K562 (cell line): Measurements from ENCODE around the gene CD48. TPM values are rescaled to one million over a fixed set of nuclear protein-coding genes. Genes with fewer than 3 reads are reported as not detected.
A peak's percentile ranks its signal among the peaks of the same experiment; 100 is the strongest.

Experiments used
- BCLAF1 ChIP-seq, 2 experiments: fragments of 450-650 bp in 1 of 2; IDR thresholded peaks; 2 replicates each; pipeline ENCODE4 v1.6.1; 2011 to 2017; ENCODE audit warnings: low read depth in 2 of 2, antibody characterized with exemption in 1 of 2, borderline replicate concordance in 1 of 2, low read length in 1 of 2, mild to moderate bottlenecking in 1 of 2, mixed read lengths in 1 of 2; ENCODE audit not compliant: control insufficient read depth in 1 of 2
- CBX3 ChIP-seq, 2 experiments: IDR thresholded peaks; 1 replicate in 1 of 2; 2 replicates in 1 of 2; pipeline ENCODE4 v1.6.1; 2012; ENCODE audit warnings: inconsistent platforms in 2 of 2, low read length in 2 of 2, borderline replicate concordance in 1 of 2, control low read depth in 1 of 2
- DMBX1 ChIP-seq: fragments of 250-450 bp; sonication (Bioruptor Pico); IDR thresholded peaks from 2 replicates; pipeline ENCODE4 v1.8.0; 2022; ENCODE audit warnings: inconsistent platforms, mild to moderate bottlenecking, moderate library complexity, borderline replicate concordance
- ELF4 ChIP-seq: fragments of 450-650 bp; formaldehyde crosslinking; IDR thresholded peaks from 2 replicates; pipeline ENCODE4 v1.4.0; 2022; ENCODE audit warnings: missing genetic modification characterization
- FOSL1 ChIP-seq: fragments of 200-800 bp; sonication (Bioruptor generic); conservative IDR thresholded peaks from 2 replicates; pipeline ENCODE4 v1.6.1; 2016; ENCODE audit warnings: missing genetic modification characterization, missing compliant biosample characterization
- MITF ChIP-seq: IDR thresholded peaks from 2 replicates; pipeline ENCODE4 v1.6.1; 2014; ENCODE audit warnings: antibody characterized with exemption
- NCOA1 ChIP-seq: fragments of 450-650 bp; IDR thresholded peaks from 2 replicates; pipeline ENCODE4 v1.6.1; 2016; ENCODE audit warnings: low read depth
- PHTF2 ChIP-seq: fragments of 250-450 bp; sonication (Bioruptor Pico); IDR thresholded peaks from 2 replicates; pipeline ENCODE4 v1.5.0; 2021; ENCODE audit warnings: mild to moderate bottlenecking
- POLR2AphosphoS5 ChIP-seq: IDR thresholded peaks from 2 replicates; pipeline ENCODE4 v1.6.1; 2011; ENCODE audit warnings: mild to moderate bottlenecking, low read depth, low read length, moderate library complexity; ENCODE audit not compliant: control insufficient read depth, insufficient read depth
- PURB ChIP-seq: sonication (generic); formaldehyde crosslinking; IDR thresholded peaks from 2 replicates; pipeline ENCODE4 v1.9.0; 2021; ENCODE audit warnings: low read depth, mild to moderate bottlenecking, missing genetic modification reagents
- SRSF7 ChIP-seq: fragments of 200-400 bp; formaldehyde crosslinking; optimal IDR thresholded peaks from 2 replicates; pipeline ENCODE3; 2017; ENCODE audit warnings: mild to moderate bottlenecking, low read depth, low read length
- SUPT5H ChIP-seq: fragments of 450-650 bp; IDR thresholded peaks from 2 replicates; pipeline ENCODE4 v1.6.1; 2016
- ZC3H8 ChIP-seq: fragments of 450-650 bp; IDR thresholded peaks from 2 replicates; pipeline ENCODE4 v1.6.1; 2017
- ZNF75A ChIP-seq: fragments of 450-650 bp; formaldehyde crosslinking; IDR thresholded peaks from 2 replicates; pipeline ENCODE4 v1.4.0; 2020; ENCODE audit warnings: mild to moderate bottlenecking
- polyA plus RNA-seq, 8 experiments: library from polyadenylated mRNA; depleted of rRNA in 4 of 8; stranded (reverse) in 5 of 8; unstranded in 3 of 8; fragments of >200 nt; fragmentation: Nextera tagmentation in 2 of 8; fragmentation: Illumina TruSeq in 1 of 8; extraction: Ambion mirVana in 2 of 8; extraction: Trizol in 1 of 8; gene quantifications; 2 replicates each; pipeline versions ENCODE4 v1.2.1 to v1.2.3, GENCODE V29; 2011 to 2014; ENCODE audit warnings: inconsistent platforms in 1 of 8, missing spikeins in 1 of 8
- total RNA-seq, 7 experiments: library from RNA; depleted of rRNA in 6 of 7; stranded (reverse); fragments of >200 nt in 6 of 7; fragmentation: Illumina TruSeq in 2 of 7; extraction: Trizol in 2 of 7; gene quantifications; 2 replicates each; pipeline versions ENCODE4 v1.2.1 to v1.2.3, GENCODE V29; 2011 to 2021; ENCODE audit warnings: low replicate concordance in 1 of 7
- TF ChIP-seq, protein P1 (sequence below): fragments of 450-650 bp; IDR thresholded peaks from 2 replicates; pipeline ENCODE4 v1.6.1; 2017; ENCODE audit warnings: antibody characterized with exemption, mild to moderate bottlenecking
- TF ChIP-seq, protein P2 (sequence below): sonication (generic); formaldehyde crosslinking; IDR thresholded peaks from 2 replicates; pipeline ENCODE4 v1.5.0; 2020; ENCODE audit warnings: missing genetic modification reagents
- TF ChIP-seq, protein P3 (sequence below), 2 experiments: fragments of 200-800 bp in 1 of 2; sonication (Bioruptor generic) in 1 of 2; sonication (generic) in 1 of 2; formaldehyde crosslinking in 1 of 2; IDR thresholded peaks in 1 of 2; conservative IDR thresholded peaks in 1 of 2; 2 replicates each; pipeline versions ENCODE4 v1.5.0 to v1.6.1; 2016 to 2020; ENCODE audit warnings: missing compliant biosample characterization in 1 of 2, missing genetic modification characterization in 1 of 2, missing genetic modification reagents in 1 of 2

Gene CD48
- total and polyA plus RNA-seq, 9 of the 15 experiments (the other 6 are each of a cell fraction or from before 2014, with no cell fraction given), result 0.10 to 0.42 (median 0.29) TPM; not detected in 3

DNA sequence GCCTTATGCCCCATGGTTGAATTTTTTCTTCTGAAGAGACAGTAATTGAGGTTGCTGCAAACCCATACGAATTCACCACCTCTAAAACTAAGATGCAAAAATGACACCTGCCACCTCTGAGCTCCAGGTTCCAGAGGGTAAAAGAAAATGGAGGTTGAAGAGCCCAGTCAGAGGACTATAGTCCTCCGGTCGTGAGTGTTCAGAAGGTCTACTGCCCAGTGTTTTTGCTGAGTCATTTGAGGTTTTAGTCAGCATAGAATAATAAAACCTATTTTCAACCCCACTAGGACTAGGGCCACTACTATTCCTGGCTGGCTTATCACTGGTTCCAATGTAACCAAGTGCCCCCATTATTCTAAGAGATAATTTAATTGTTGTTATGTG is 14.5 kb upstream of the CD48 start (continued):
- TF ChIP-seq, protein P1, sequence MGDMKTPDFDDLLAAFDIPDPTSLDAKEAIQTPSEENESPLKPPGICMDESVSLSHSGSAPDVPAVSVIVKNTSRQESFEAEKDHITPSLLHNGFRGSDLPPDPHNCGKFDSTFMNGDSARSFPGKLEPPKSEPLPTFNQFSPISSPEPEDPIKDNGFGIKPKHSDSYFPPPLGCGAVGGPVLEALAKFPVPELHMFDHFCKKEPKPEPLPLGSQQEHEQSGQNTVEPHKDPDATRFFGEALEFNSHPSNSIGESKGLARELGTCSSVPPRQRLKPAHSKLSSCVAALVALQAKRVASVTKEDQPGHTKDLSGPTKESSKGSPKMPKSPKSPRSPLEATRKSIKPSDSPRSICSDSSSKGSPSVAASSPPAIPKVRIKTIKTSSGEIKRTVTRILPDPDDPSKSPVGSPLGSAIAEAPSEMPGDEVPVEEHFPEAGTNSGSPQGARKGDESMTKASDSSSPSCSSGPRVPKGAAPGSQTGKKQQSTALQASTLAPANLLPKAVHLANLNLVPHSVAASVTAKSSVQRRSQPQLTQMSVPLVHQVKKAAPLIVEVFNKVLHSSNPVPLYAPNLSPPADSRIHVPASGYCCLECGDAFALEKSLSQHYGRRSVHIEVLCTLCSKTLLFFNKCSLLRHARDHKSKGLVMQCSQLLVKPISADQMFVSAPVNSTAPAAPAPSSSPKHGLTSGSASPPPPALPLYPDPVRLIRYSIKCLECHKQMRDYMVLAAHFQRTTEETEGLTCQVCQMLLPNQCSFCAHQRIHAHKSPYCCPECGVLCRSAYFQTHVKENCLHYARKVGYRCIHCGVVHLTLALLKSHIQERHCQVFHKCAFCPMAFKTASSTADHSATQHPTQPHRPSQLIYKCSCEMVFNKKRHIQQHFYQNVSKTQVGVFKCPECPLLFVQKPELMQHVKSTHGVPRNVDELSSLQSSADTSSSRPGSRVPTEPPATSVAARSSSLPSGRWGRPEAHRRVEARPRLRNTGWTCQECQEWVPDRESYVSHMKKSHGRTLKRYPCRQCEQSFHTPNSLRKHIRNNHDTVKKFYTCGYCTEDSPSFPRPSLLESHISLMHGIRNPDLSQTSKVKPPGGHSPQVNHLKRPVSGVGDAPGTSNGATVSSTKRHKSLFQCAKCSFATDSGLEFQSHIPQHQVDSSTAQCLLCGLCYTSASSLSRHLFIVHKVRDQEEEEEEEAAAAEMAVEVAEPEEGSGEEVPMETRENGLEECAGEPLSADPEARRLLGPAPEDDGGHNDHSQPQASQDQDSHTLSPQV, result peak; percentile 63
- TF ChIP-seq NCOA1 (no peak), SUPT5H (peak; percentile 60; the same call in 1 of the 2 replicates), ELF4 (no peak), ZNF75A (CRISPR knock-in tag) (no peak), FOSL1 (tag) (peak; percentile 65), POLR2AphosphoS5 (peak; percentile 94), PHTF2 (CRISPR knock-in tag) (no peak), PURB (CRISPR knock-in tag) (no peak), BCLAF1 (IDR thresholded peaks at IDR 0.05; ENCODE audit: borderline replicate concordance in 1 of 2, control insufficient read depth in 1 of 2, low read depth in 2 of 2, low read length in 1 of 2) (peak in 1 of 2 experiments; percentile 91; a peak in 1 of 4 replicates), ZC3H8 (0 out of 2 replicates have a peak, but pooled peaks have one; percentile 67), CBX3 (IDR thresholded peaks at IDR 0.05; ENCODE audit: borderline replicate concordance in 1 of 2, low read length in 2 of 2) (0 out of 3 replicates have a peak, but pooled peaks of 1 of the 2 experiments have one; percentile 32), MITF (no peak), DMBX1 (no peak), SRSF7 (no peak)
- TF ChIP-seq, protein P2, sequence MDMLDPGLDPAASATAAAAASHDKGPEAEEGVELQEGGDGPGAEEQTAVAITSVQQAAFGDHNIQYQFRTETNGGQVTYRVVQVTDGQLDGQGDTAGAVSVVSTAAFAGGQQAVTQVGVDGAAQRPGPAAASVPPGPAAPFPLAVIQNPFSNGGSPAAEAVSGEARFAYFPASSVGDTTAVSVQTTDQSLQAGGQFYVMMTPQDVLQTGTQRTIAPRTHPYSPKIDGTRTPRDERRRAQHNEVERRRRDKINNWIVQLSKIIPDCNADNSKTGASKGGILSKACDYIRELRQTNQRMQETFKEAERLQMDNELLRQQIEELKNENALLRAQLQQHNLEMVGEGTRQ (CRISPR knock-in tag), result no peak
- TF ChIP-seq, protein P3, sequence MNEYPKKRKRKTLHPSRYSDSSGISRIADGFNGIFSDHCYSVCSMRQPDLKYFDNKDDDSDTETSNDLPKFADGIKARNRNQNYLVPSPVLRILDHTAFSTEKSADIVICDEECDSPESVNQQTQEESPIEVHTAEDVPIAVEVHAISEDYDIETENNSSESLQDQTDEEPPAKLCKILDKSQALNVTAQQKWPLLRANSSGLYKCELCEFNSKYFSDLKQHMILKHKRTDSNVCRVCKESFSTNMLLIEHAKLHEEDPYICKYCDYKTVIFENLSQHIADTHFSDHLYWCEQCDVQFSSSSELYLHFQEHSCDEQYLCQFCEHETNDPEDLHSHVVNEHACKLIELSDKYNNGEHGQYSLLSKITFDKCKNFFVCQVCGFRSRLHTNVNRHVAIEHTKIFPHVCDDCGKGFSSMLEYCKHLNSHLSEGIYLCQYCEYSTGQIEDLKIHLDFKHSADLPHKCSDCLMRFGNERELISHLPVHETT (CRISPR knock-in tag; conservative IDR thresholded peaks at IDR 0.05 in 1 of 2, IDR thresholded peaks at IDR 0.05 in 1 of 2), result 0 out of 4 replicates have a peak, but pooled peaks of 1 of the 2 experiments have one; percentile 47
